ENCODE measurements around the gene CHCHD5.

GRCh38 chr2:112580084-112580483, 4.3 kb upstream of the CHCHD5 start:
- TF ChIP-seq CBFB (CRISPR knock-in tag; IDR thresholded peaks at IDR 0.05; ENCODE audit: low read depth) (no peak), TCF7 (CRISPR knock-in tag; IDR thresholded peaks at IDR 0.05; ENCODE audit: low read depth) (no peak), ELF4 (CRISPR knock-in tag; IDR thresholded peaks at IDR 0.05; ENCODE audit: low read depth) (no peak), CTCF (IDR thresholded peaks at IDR 0.05) (no peak), JUN (CRISPR knock-in tag; IDR thresholded peaks at IDR 0.05) (no peak), CREM (CRISPR knock-in tag; IDR thresholded peaks at IDR 0.05) (no peak), CREB1 (CRISPR knock-in tag; IDR thresholded peaks at IDR 0.05) (no peak), TP53 (CRISPR knock-in tag; IDR thresholded peaks at IDR 0.05) (no peak)

Data from WTC11 (cell line).